ENCODE measurements around the gene GDPD5. TPM values are rescaled to one million over a fixed set of nuclear protein-coding genes. Genes with fewer than 3 reads are reported as not detected.

The GDPD5 gene
- total and polyA plus RNA-seq, 2 donors (not counting 3 experiments of a cell fraction or from before 2014, with no cell fraction given), result 60.2 to 79.2 TPM

DNA sequence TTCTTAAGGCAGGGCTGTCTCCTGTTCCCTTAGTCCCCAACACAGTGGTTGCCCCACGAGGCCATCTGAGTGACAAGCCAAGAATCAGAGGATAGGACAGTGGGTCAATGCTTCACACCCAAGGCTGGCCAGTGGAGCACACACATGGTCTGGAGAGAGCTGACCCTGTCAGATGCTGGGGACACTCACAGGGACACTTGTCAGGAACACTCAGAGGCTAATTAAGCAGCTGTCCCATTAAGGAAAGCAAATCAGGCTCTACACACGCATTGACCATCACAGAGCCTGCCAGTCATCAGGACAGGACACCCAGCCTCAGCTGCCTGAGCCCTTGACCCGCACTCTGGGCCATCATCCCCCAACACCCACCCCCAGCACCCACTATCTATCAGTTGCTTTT, 18.2 kb downstream of the GDPD5 start:
- H3K9me1 ChIP-seq (replicated peaks; ENCODE audit: control insufficient read depth, extremely low read depth, insufficient read depth, low read length), result no peaks in the 10 kb centered on the region
- POLR2A ChIA-PET, result no interaction called here
- H3K9me3 ChIP-seq (replicated peaks; ENCODE audit: control insufficient read depth, insufficient read depth, low read length), result no peaks in the 10 kb centered on the region
- H2AFZ ChIP-seq (ENCODE audit: low read depth, low read length), result no peak overlapping the region
- no peak overlapping the region for H3K4me3 ChIP-seq (replicated peaks in 1 of 3; ENCODE audit: insufficient read depth in 1 of 3, low read depth in 1 of 3, low read length in 3 of 3)
- no peak for FAIRE-seq
- dilution Hi-C loops (cut with MboI; ENCODE audit: extremely low pct_ligation_motif_present, low sequenced_read_pairs) (no loop called here), intact Hi-C loops (cut with micrococcal nuclease) (no loop called here)
- H3K4me2 ChIP-seq (ENCODE audit: insufficient read depth, low read length), result no peak overlapping the region
- H3K9ac ChIP-seq (replicated peaks; ENCODE audit: extremely low read depth, insufficient read depth, low read length), result no peak overlapping the region
- no peaks in the 10 kb centered on the region for H3K4me1 ChIP-seq (ENCODE audit: control insufficient read depth, extremely low read depth, insufficient read depth, low read length)
- TF ChIP-seq FOS (IDR thresholded peaks at IDR 0.05; ENCODE audit: borderline replicate concordance, insufficient read depth, low read length), result no peak
- TF ChIP-seq, protein P1, sequence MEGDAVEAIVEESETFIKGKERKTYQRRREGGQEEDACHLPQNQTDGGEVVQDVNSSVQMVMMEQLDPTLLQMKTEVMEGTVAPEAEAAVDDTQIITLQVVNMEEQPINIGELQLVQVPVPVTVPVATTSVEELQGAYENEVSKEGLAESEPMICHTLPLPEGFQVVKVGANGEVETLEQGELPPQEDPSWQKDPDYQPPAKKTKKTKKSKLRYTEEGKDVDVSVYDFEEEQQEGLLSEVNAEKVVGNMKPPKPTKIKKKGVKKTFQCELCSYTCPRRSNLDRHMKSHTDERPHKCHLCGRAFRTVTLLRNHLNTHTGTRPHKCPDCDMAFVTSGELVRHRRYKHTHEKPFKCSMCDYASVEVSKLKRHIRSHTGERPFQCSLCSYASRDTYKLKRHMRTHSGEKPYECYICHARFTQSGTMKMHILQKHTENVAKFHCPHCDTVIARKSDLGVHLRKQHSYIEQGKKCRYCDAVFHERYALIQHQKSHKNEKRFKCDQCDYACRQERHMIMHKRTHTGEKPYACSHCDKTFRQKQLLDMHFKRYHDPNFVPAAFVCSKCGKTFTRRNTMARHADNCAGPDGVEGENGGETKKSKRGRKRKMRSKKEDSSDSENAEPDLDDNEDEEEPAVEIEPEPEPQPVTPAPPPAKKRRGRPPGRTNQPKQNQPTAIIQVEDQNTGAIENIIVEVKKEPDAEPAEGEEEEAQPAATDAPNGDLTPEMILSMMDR (IDR thresholded peaks at IDR 0.05; ENCODE audit: extremely low read depth in 1 of 2, insufficient read depth in 1 of 2, low read depth in 1 of 2, low read length in 2 of 2), result no peak
- TF ChIP-seq, protein P2, sequence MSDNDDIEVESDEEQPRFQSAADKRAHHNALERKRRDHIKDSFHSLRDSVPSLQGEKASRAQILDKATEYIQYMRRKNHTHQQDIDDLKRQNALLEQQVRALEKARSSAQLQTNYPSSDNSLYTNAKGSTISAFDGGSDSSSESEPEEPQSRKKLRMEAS (IDR thresholded peaks at IDR 0.05; ENCODE audit: insufficient read depth, insufficient read length), result no peak
- H3K27ac ChIP-seq (ENCODE audit: insufficient read depth, low read depth, low read length), result no peak overlapping the region
- CTCF ChIA-PET, result interaction anchor here (1.3 to 1.8 kb wide), 2 partner anchors 12 to 62 kb away, joined by 5 read pairs; no protein-coding TSS in a partner anchor
- H3K79me2 ChIP-seq (ENCODE audit: control insufficient read depth, insufficient read depth, low read length), result no peaks in the 10 kb centered on the region
- BruUV-seq (replicated peaks), result no TSS peak
- no peaks in the 10 kb centered on the region for H4K20me1 ChIP-seq (replicated peaks; ENCODE audit: control insufficient read depth, extremely low read depth, insufficient read depth, low read length)
- H3K36me3 ChIP-seq (ENCODE audit: control insufficient read depth in 2 of 2, extremely low read depth in 1 of 2, insufficient read depth in 2 of 2, low read length in 2 of 2), result peaks cover 0 to 5% of the 10 kb centered on the region in 2 experiments
- DNase-seq (ENCODE audit: low read depth, low spot score), result no peak
- H3K27me3 ChIP-seq (ENCODE audit: control insufficient read depth in 2 of 2, insufficient read depth in 2 of 2, low read length in 2 of 2), result no peaks in the 10 kb centered on the region

DNA sequence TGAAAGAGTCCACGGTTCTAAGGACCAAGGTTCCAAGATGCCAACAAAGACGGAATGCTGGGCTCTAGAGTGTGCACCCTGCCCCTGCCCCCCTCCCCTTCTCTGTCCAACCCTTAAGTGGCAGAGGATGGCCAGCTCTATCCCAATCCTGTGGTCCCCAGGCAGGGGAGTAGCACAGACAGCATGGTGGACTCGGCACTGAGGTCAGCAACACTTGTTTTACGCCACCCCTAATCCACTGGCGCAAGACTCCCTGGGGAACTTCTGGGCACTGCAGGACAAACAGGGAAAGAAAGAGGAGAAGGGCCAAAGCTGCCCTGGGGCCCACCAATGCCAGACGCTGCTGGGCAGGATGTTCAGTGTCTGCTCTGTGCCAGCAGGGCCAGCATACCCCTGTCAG, 18.9 kb downstream of the GDPD5 start:
- Histone ChIP-seq H3K9me3 (replicated peaks; ENCODE audit: control insufficient read depth, insufficient read depth, low read length) (no peaks in the 10 kb centered on the region), H3K27ac (ENCODE audit: insufficient read depth, low read depth, low read length) (no peak overlapping the region), H4K20me1 (replicated peaks; ENCODE audit: control insufficient read depth, extremely low read depth, insufficient read depth, low read length) (no peaks in the 10 kb centered on the region), H3K9me1 (replicated peaks; ENCODE audit: control insufficient read depth, extremely low read depth, insufficient read depth, low read length) (no peaks in the 10 kb centered on the region), H3K9ac (replicated peaks; ENCODE audit: extremely low read depth, insufficient read depth, low read length) (no peak overlapping the region), H3K4me2 (ENCODE audit: insufficient read depth, low read length) (no peak overlapping the region), H2AFZ (ENCODE audit: low read depth, low read length) (no peak overlapping the region), H3K4me1 (ENCODE audit: control insufficient read depth, extremely low read depth, insufficient read depth, low read length) (peaks cover 7% of the 10 kb centered on the region), H3K4me3 (replicated peaks in 1 of 3; ENCODE audit: insufficient read depth in 1 of 3, low read depth in 1 of 3, low read length in 3 of 3) (no peak overlapping the region), H3K79me2 (ENCODE audit: control insufficient read depth, insufficient read depth, low read length) (no peaks in the 10 kb centered on the region), H3K27me3 (ENCODE audit: control insufficient read depth in 2 of 2, insufficient read depth in 2 of 2, low read length in 2 of 2) (no peaks in the 10 kb centered on the region), H3K36me3 (ENCODE audit: control insufficient read depth in 2 of 2, extremely low read depth in 1 of 2, insufficient read depth in 2 of 2, low read length in 2 of 2) (peaks cover 0 to 5% of the 10 kb centered on the region in 2 experiments)
- ChIA-PET POLR2A (no interaction called here), CTCF (interaction anchor here (1.3 to 1.8 kb wide), 2 partner anchors 11 to 62 kb away, joined by 5 read pairs; no protein-coding TSS in a partner anchor)
- BruUV-seq (replicated peaks), result no TSS peak
- dilution Hi-C loops (cut with MboI; ENCODE audit: extremely low pct_ligation_motif_present, low sequenced_read_pairs), result no loop called here
- FAIRE-seq (no peak), DNase-seq (ENCODE audit: low read depth, low spot score) (no peak)
- intact Hi-C loops (cut with micrococcal nuclease), result no loop called here
- TF ChIP-seq, protein P2 (IDR thresholded peaks at IDR 0.05; ENCODE audit: insufficient read depth, insufficient read length), result no peak
- TF ChIP-seq MYC (IDR thresholded peaks at IDR 0.05; ENCODE audit: low read depth, low read length), result no peak
- TF ChIP-seq FOS (IDR thresholded peaks at IDR 0.05; ENCODE audit: borderline replicate concordance, insufficient read depth, low read length), result no peak
- TF ChIP-seq POLR2A (IDR thresholded peaks at IDR 0.05; ENCODE audit: low read depth, low read length), result no peak
- TF ChIP-seq POLR2AphosphoS5 (IDR thresholded peaks at IDR 0.05; ENCODE audit: insufficient read depth, low read depth, low read length), result no peak
- no peak for TF ChIP-seq GATA2 (IDR thresholded peaks at IDR 0.05; ENCODE audit: insufficient read depth, insufficient read length, low read depth, low read length)
- TF ChIP-seq JUN (IDR thresholded peaks at IDR 0.05; ENCODE audit: borderline replicate concordance, insufficient read depth, insufficient read length, low read depth), result no peak
- TF ChIP-seq, protein P1 (IDR thresholded peaks at IDR 0.05; ENCODE audit: extremely low read depth in 1 of 2, insufficient read depth in 1 of 2, low read depth in 1 of 2, low read length in 2 of 2), result no peak
- no peak for TF ChIP-seq EZH2 (IDR thresholded peaks at IDR 0.05; ENCODE audit: borderline replicate concordance, low read depth, low read length, severe bottlenecking)

Measured in endothelial cell of umbilical vein (primary cell).